ENCODE results near the gene COL13A1. TPM values are rescaled to one million over a fixed set of nuclear protein-coding genes. Genes with fewer than 3 reads are reported as not detected.

COL13A1 gene
- total and polyA plus RNA-seq, 2 donors from 2014 or later, result 4.0 to 5.2 TPM

DNA sequence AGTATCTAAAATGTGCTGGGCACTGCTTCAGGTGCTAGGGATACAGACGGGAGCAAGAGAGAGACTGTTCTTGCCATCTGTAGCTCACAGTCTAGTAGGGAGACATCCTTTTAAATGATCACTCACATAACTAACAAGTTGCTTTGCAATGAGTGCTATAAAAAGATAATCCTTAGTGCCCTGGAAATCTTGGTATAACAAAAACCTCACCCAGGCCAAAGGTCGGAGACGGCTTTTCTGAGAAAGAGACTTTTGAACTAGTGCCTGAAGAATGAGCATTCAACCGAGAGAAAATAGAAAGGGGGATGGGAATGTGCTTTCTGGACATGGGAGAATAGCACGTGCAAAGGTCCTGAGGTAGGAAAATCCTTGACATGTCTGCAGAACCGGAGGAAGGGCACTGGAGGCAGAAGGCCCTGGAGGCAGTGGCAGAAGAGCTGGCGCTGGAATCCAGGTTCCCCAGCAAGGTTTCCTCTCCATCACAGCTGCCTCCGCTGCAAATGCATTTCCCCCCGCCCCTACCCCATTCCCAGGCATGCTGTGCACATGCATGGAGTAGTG is 89.4 kb downstream of the COL13A1 start:
- no peak for FAIRE-seq

DNA sequence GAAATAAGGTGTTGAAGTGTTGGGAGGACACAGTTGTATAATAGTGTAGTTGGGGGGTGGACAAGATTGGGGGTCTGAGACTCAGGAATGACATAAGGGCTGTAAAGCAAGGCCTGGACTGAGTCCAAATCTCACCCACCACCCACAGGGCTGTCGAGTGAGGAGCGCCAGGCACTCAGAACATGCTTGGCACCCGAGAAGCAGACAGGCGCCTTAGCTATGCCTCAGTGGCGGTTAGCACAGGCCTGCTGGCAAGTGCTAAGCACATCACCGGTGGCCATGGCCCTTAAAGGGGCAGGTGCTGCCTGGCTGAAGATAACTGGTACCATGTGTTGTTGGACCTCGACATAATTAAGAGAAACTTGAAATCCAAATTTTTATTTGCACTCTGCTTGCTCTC is 90.7 kb downstream of the COL13A1 start:
- no peaks in the 10 kb centered on the region for H3K36me3 ChIP-seq (ENCODE audit: control insufficient read depth in 2 of 3, insufficient read depth in 3 of 3, low read length in 3 of 3)
- DNase-seq (no peak), FAIRE-seq (no peak)
- H3K27ac ChIP-seq (ENCODE audit: low read depth in 2 of 2, low read length in 2 of 2), result no peak overlapping the region
- intact Hi-C loops (cut with DNase I), result no loop called here
- H3K9me3 ChIP-seq (ENCODE audit: control insufficient read depth in 2 of 3, insufficient read depth in 1 of 3, low read length in 3 of 3), result no peaks in the 10 kb centered on the region
- peaks cover 0 to 5% (median 4%) of the 10 kb centered on the region in 3 donors for H3K4me1 ChIP-seq (ENCODE audit: control insufficient read depth in 2 of 3, insufficient read depth in 2 of 3, low read depth in 1 of 3, low read length in 3 of 3)
- no peaks in the 10 kb centered on the region for H3K27me3 ChIP-seq (ENCODE audit: control insufficient read depth, insufficient read depth, low read length)
- no peak overlapping the region for H3K9ac ChIP-seq (ENCODE audit: low read length in 3 of 3)
- no peak overlapping the region for H3K4me3 ChIP-seq (ENCODE audit: low read length in 3 of 3)
- TF ChIP-seq, protein P1, sequence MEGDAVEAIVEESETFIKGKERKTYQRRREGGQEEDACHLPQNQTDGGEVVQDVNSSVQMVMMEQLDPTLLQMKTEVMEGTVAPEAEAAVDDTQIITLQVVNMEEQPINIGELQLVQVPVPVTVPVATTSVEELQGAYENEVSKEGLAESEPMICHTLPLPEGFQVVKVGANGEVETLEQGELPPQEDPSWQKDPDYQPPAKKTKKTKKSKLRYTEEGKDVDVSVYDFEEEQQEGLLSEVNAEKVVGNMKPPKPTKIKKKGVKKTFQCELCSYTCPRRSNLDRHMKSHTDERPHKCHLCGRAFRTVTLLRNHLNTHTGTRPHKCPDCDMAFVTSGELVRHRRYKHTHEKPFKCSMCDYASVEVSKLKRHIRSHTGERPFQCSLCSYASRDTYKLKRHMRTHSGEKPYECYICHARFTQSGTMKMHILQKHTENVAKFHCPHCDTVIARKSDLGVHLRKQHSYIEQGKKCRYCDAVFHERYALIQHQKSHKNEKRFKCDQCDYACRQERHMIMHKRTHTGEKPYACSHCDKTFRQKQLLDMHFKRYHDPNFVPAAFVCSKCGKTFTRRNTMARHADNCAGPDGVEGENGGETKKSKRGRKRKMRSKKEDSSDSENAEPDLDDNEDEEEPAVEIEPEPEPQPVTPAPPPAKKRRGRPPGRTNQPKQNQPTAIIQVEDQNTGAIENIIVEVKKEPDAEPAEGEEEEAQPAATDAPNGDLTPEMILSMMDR (IDR thresholded peaks at IDR 0.05; ENCODE audit: borderline replicate concordance, extremely low read depth, insufficient read depth), result no peak

More for the DNA sequence above, 89.4 kb downstream of the COL13A1 start:
- TF ChIP-seq, protein P1 (IDR thresholded peaks at IDR 0.05; ENCODE audit: borderline replicate concordance, extremely low read depth, insufficient read depth), result no peak
- no peak overlapping the region for H3K4me3 ChIP-seq (ENCODE audit: low read length in 3 of 3)
- no peak overlapping the region for H3K27ac ChIP-seq (ENCODE audit: low read depth in 2 of 2, low read length in 2 of 2)
- peaks cover 0 to 5% (median 4%) of the 10 kb centered on the region in 3 donors for H3K4me1 ChIP-seq (ENCODE audit: control insufficient read depth in 2 of 3, insufficient read depth in 2 of 3, low read depth in 1 of 3, low read length in 3 of 3)
- DNase-seq, result peak in 1 of 5 donors; percentile 24
- H3K9ac ChIP-seq (ENCODE audit: low read length in 3 of 3), result no peak overlapping the region
- intact Hi-C loops (cut with DNase I), result no loop called here
- H3K36me3 ChIP-seq (ENCODE audit: control insufficient read depth in 2 of 3, insufficient read depth in 3 of 3, low read length in 3 of 3), result no peaks in the 10 kb centered on the region
- no peaks in the 10 kb centered on the region for H3K9me3 ChIP-seq (ENCODE audit: control insufficient read depth in 2 of 3, insufficient read depth in 1 of 3, low read length in 3 of 3)
- no peaks in the 10 kb centered on the region for H3K27me3 ChIP-seq (ENCODE audit: control insufficient read depth, insufficient read depth, low read length)

DNA sequence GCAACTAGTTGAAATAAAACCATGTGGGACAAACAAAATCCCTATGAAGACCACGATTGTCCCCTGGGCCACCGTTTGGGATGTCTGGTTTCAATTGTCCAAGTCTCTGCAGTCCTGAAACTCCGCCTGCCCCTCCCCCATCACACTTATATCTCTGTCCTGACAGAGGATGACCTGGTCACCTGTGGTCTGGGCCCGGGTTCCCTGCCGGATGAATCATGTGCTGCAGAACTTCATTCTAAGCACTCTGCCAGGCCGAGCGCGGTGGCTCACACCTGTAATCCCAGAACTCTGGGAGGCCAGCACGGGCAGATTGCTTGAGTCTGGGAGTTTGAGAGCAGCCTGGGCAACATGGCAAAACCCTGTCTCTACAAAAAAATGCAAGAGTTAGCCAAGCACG is 91.1 kb downstream of the COL13A1 start:
- Histone ChIP-seq H3K4me3 (ENCODE audit: low read length in 3 of 3) (no peak overlapping the region), H3K9ac (ENCODE audit: low read length in 3 of 3) (no peak overlapping the region), H3K4me1 (ENCODE audit: control insufficient read depth in 2 of 3, insufficient read depth in 2 of 3, low read depth in 1 of 3, low read length in 3 of 3) (peaks cover 0 to 5% (median 4%) of the 10 kb centered on the region in 3 donors), H3K27me3 (ENCODE audit: control insufficient read depth, insufficient read depth, low read length) (no peaks in the 10 kb centered on the region), H3K27ac (ENCODE audit: low read depth in 2 of 2, low read length in 2 of 2) (no peak overlapping the region), H3K9me3 (ENCODE audit: control insufficient read depth in 2 of 3, insufficient read depth in 1 of 3, low read length in 3 of 3) (no peaks in the 10 kb centered on the region), H3K36me3 (ENCODE audit: control insufficient read depth in 2 of 3, insufficient read depth in 3 of 3, low read length in 3 of 3) (no peaks in the 10 kb centered on the region)
- intact Hi-C loops (cut with DNase I), result no loop called here
- DNase-seq (no peak), FAIRE-seq (no peak)
- TF ChIP-seq, protein P1 (IDR thresholded peaks at IDR 0.05; ENCODE audit: borderline replicate concordance, extremely low read depth, insufficient read depth), result no peak

All from kidney (tissue), 14 donors.